GM23338 (cell line): ENCODE results near the gene FAR1.

Source experiments
- CREB1 ChIP-seq: fragments of 250-450 bp; sonication (Bioruptor Pico); IDR thresholded peaks from 2 replicates; pipeline ENCODE4 v1.5.0; 2020; ENCODE audit warnings: low read depth, mild to moderate bottlenecking, moderate library complexity
- CTCF ChIP-seq, 2 experiments: fragments of 200-600 bp in 1 of 2; sonication (generic) in 1 of 2; conservative IDR thresholded peaks; 2 replicates each; pipeline versions ENCODE4 v1.5.1 to v1.6.1; 2016 to 2017; ENCODE audit warnings: antibody characterized with exemption in 2 of 2, low read depth in 2 of 2, mild to moderate bottlenecking in 2 of 2, moderate library complexity in 1 of 2
- EZH2 ChIP-seq: fragments of 200-600 bp; sonication (generic); IDR thresholded peaks from one replicate; pipeline ENCODE4 v1.8.0; 2017; ENCODE audit warnings: antibody characterized with exemption, mild to moderate bottlenecking, low read depth; ENCODE audit not compliant: unreplicated experiment
- REST ChIP-seq: IDR thresholded peaks from one replicate; pipeline ENCODE4 v1.6.1; 2018; ENCODE audit warnings: antibody characterized with exemption; ENCODE audit not compliant: unreplicated experiment

GRCh38 chr11:13699870-13700269, 31.4 kb downstream of the FAR1 start:
- TF ChIP-seq CTCF (conservative IDR thresholded peaks at IDR 0.05; ENCODE audit: low read depth in 2 of 2) = no peak
- no peak for TF ChIP-seq REST
- no peak for TF ChIP-seq CREB1 (CRISPR knock-in tag)
- no peak for TF ChIP-seq EZH2
